Transverse colon (tissue), 4 donors: ENCODE data around the gene LY6G6C. TPM values are rescaled to one million over a fixed set of nuclear protein-coding genes. Genes with fewer than 3 reads are reported as not detected.

Experiments
- DNase-seq: peaks from one replicate; pipeline ENCODE4 v3.0.0-alpha.2; 2019
- H3K27ac ChIP-seq, 4 donors: fragments of 200-600 bp; sonication (generic); 2 replicates each; pipeline ENCODE4 v1.5.1; 2016 to 2018; ENCODE audit warnings: inconsistent platforms in 4 of 4
- H3K27me3 ChIP-seq: fragments of 200-600 bp; sonication (generic); 2 replicates; pipeline ENCODE4 v1.5.1; 2017; ENCODE audit warnings: inconsistent platforms
- H3K36me3 ChIP-seq, 4 donors: fragments of 200-600 bp; sonication (generic); 2 replicates each; pipeline ENCODE4 v1.5.1; 2017 to 2019; ENCODE audit warnings: inconsistent platforms in 4 of 4
- H3K4me1 ChIP-seq, 4 donors: fragments of 200-600 bp; sonication (generic); 2 replicates each; pipeline ENCODE4 v1.5.1; 2017 to 2020; ENCODE audit warnings: inconsistent platforms in 4 of 4
- H3K4me3 ChIP-seq, 4 donors: fragments of 200-600 bp; sonication (generic); 1 replicate in 1 of 4; 2 replicates in 3 of 4; pipeline versions ENCODE4 v1.5.1 to v1.6.1; 2017 to 2019; ENCODE audit warnings: inconsistent platforms in 4 of 4
- H3K9me3 ChIP-seq, 2 donors: fragments of 200-600 bp; sonication (generic); 2 replicates each; pipeline ENCODE4 v1.5.1; 2017 to 2019; ENCODE audit warnings: inconsistent platforms in 2 of 2
- CTCF ChIP-seq, 5 experiments: fragments of 200-600 bp in 3 of 5; fragments of 450-650 bp in 2 of 5; sonication (generic) in 3 of 5; IDR thresholded peaks; 1 replicate in 2 of 5; 2 replicates in 3 of 5; pipeline ENCODE4 v1.5.1; 2016 to 2017; ENCODE audit warnings: antibody characterized with exemption in 5 of 5, inconsistent platforms in 3 of 5, mild to moderate bottlenecking in 2 of 5, moderate library complexity in 1 of 5
- EP300 ChIP-seq: sonication (generic); formaldehyde crosslinking; IDR thresholded peaks from one replicate; pipeline ENCODE4 v1.6.1; 2017; ENCODE audit warnings: antibody characterized with exemption, low read depth
- POLR2A ChIP-seq: fragments of 450-650 bp; IDR thresholded peaks from one replicate; pipeline ENCODE4 v1.6.1; 2016; ENCODE audit warnings: antibody characterized with exemption, mild to moderate bottlenecking, moderate library complexity
- POLR2AphosphoS5 ChIP-seq, 3 donors: sonication (generic); formaldehyde crosslinking; IDR thresholded peaks; one replicate each; pipeline ENCODE4 v1.6.1; 2016; ENCODE audit warnings: antibody characterized with exemption in 3 of 3
- WGBS, 2 donors: methylation state at CpG; one replicate each; pipeline ENCODE4 v1.1.5; 2018; ENCODE audit warnings: low coverage in 1 of 2; 5-methylcytosine and 5-hydroxymethylcytosine counted together
- in situ Hi-C, 4 donors: fragments of 200-750 bp; cut with MboI; loops; one replicate each; pipeline versions ENCODE4 v1.15.0 to v1.15.1; 2017; ENCODE audit warnings: low sequenced_read_pairs in 3 of 4, low pct_ligation_motif_present in 1 of 4, low pct_unique_long_range_greater_than_20kb in 1 of 4
- intact Hi-C: fragments of 100-400 bp; cut with DNase I; formaldehyde crosslinking; loops from one replicate; pipeline ENCODE4 v1.15.1; 2023; ENCODE audit warnings: low total_unique reads
- total RNA-seq, 4 donors: library from RNA; depleted of rRNA; stranded (reverse); fragments of >200 nt; gene quantifications; one replicate each; pipeline ENCODE4 v1.1.0, GENCODE V29; 2016

LY6G6C gene
- total RNA-seq, 4 donors from 2014 or later: not detected

GRCh38 chr6:31702819-31703716 is 18.5 kb downstream of the LY6G6C start, which contains the start of gene ABHD16A:
Gene ABHD16A, minus strand, starts transcription at chr6:31703324. Its CDS starts 43 bp downstream, at chr6:31703281.
- WGBS, 2 donors: 0 to 1% methylated on average over 4 to 36 of the region's 54 CpGs
- TF ChIP-seq POLR2A (peak; percentile 98), EP300 (no peak), CTCF (IDR thresholded peaks at IDR 0.05) (peak in 2 of 5 experiments; percentile 29 to 41), POLR2AphosphoS5 (IDR thresholded peaks at IDR 0.05) (peak; percentile 98 to 99 (median 98))
- Histone ChIP-seq H3K4me1 (peaks cover 17 to 27% (median 21%) of the 10 kb centered on the region in 4 donors), H3K36me3 (peaks cover 0 to 5% (median 0%) of the 10 kb centered on the region in 4 donors), H3K9me3 (no peaks in the 10 kb centered on the region), H3K27me3 (no peaks in the 10 kb centered on the region), H3K27ac (peak within 1 kb of the TSS; percentile 98 to 100 (median 99)), H3K4me3 (peak within 1 kb of the TSS; percentile 66 to 99 (median 91))
- intact Hi-C loops (no loop called here), in situ Hi-C loops (no loop called here)
- peak; percentile 99 for DNase-seq

GRCh38 chr6:31702405-31702818 is 19.1 kb downstream of the LY6G6C start:
- in situ Hi-C loops: no loop called here
- DNase-seq: no peak
- H3K9me3 ChIP-seq: no peaks in the 10 kb centered on the region
- WGBS, 2 donors: 0 to 1% methylated on average over 3 to 10 of the region's 10 CpGs
- H3K27ac ChIP-seq: peak overlapping the region; percentile 98 to 100 (median 99)
- intact Hi-C loops: no loop called here
- peaks cover 17 to 27% (median 21%) of the 10 kb centered on the region in 4 donors for H3K4me1 ChIP-seq
- H3K4me3 ChIP-seq: peak overlapping the region; percentile 66 to 99 (median 91)
- H3K36me3 ChIP-seq: peaks cover 0 to 5% (median under 1%) of the 10 kb centered on the region in 4 donors
- TF ChIP-seq EP300: no peak
- no peaks in the 10 kb centered on the region for H3K27me3 ChIP-seq

- Histone ChIP-seq H3K4me3 (peak overlapping the region; percentile 66 to 99 (median 91)), H3K36me3 (peaks cover 0 to 6% (median 3%) of the 10 kb centered on the region in 4 donors), H3K27me3 (no peaks in the 10 kb centered on the region), H3K27ac (peak overlapping the region; percentile 98 to 100 (median 99)), H3K9me3 (no peaks in the 10 kb centered on the region), H3K4me1 (peaks cover 17 to 27% (median 21%) of the 10 kb centered on the region in 4 donors)
- in situ Hi-C loops (no loop called here), intact Hi-C loops (no loop called here)
- 0 to 18% methylated on average over 4 to 7 of the region's 7 CpGs for WGBS, 2 donors
- TF ChIP-seq POLR2AphosphoS5 (IDR thresholded peaks at IDR 0.05) (no peak), POLR2A (no peak), CTCF (IDR thresholded peaks at IDR 0.05) (no peak), EP300 (no peak)
- no peak for DNase-seq
Observed at GRCh38 chr6:31701666-31702404, 19.7 kb downstream of the LY6G6C start.

DNA sequence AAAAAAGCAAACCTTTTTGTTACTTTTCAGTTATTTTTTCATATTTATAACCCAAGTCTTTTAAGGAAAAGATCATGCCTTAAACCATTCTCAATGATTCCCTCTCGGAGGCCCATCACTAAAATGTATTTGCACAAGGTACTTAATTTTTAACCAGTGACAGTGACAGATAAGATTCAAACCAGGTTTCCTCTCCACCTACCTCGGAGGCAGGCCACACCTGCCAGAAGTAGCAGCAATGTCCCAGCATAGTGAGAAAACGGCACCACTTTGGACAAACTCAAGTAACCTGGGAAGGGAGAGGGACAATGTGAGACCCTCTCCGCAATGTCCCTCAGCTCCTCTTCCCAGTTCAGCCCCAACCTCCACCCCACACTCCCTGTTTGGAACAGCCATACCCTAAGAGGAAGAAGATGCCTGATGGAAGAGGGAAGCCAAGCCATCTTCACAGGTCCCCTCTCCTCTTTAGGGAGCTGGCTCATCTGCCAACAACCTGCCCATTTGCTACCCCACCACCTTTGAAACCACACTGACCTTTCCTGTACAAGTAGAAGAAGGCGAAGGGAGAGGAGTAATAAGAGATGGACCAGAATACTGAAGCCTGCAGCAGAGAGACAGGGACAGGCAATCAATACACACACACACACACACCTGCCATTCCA is 20.7 kb downstream of the LY6G6C start:
- Histone ChIP-seq H3K4me3 (no peak overlapping the region), H3K27ac (peak overlapping the region in 2 of 4 donors; percentile 2 to 98), H3K36me3 (peaks cover 0 to 15% (median 5%) of the 10 kb centered on the region in 4 donors), H3K4me1 (peaks cover 17 to 27% (median 21%) of the 10 kb centered on the region in 4 donors), H3K9me3 (no peaks in the 10 kb centered on the region), H3K27me3 (no peaks in the 10 kb centered on the region)
- TF ChIP-seq POLR2AphosphoS5 (IDR thresholded peaks at IDR 0.05) (no peak), EP300 (no peak), POLR2A (no peak), CTCF (IDR thresholded peaks at IDR 0.05) (no peak)
- WGBS, 2 donors: 47 to 64% methylated on average over 2 to 5 of the region's 5 CpGs
- in situ Hi-C loops (no loop called here), intact Hi-C loops (no loop called here)
- DNase-seq: no peak
